ENCODE data around the gene BCAS3. TPM values are rescaled to one million over a fixed set of nuclear protein-coding genes. Genes with fewer than 3 reads are reported as not detected.

Gene BCAS3
- total RNA-seq, 2 donors from 2014 or later = 12.0 to 15.6 TPM

GRCh38 chr17:60846175-60846574 is 168.5 kb downstream of the BCAS3 start:
- TF ChIP-seq, protein P1, sequence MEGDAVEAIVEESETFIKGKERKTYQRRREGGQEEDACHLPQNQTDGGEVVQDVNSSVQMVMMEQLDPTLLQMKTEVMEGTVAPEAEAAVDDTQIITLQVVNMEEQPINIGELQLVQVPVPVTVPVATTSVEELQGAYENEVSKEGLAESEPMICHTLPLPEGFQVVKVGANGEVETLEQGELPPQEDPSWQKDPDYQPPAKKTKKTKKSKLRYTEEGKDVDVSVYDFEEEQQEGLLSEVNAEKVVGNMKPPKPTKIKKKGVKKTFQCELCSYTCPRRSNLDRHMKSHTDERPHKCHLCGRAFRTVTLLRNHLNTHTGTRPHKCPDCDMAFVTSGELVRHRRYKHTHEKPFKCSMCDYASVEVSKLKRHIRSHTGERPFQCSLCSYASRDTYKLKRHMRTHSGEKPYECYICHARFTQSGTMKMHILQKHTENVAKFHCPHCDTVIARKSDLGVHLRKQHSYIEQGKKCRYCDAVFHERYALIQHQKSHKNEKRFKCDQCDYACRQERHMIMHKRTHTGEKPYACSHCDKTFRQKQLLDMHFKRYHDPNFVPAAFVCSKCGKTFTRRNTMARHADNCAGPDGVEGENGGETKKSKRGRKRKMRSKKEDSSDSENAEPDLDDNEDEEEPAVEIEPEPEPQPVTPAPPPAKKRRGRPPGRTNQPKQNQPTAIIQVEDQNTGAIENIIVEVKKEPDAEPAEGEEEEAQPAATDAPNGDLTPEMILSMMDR (IDR thresholded peaks at IDR 0.05) = no peak
- Histone ChIP-seq H3K27me3 (no peaks in the 10 kb centered on the region), H3K36me3 (no peaks in the 10 kb centered on the region), H3K4me3 (no peak overlapping the region), H3K27ac (no peak overlapping the region), H3K9me3 (no peaks in the 10 kb centered on the region), H3K4me1 (no peaks in the 10 kb centered on the region)
- DNase-seq (ENCODE audit: low spot score) = no peak

- H3K9me3 ChIP-seq = no peaks in the 10 kb centered on the region
- no peaks in the 10 kb centered on the region for H3K36me3 ChIP-seq
- no peak for DNase-seq (ENCODE audit: low spot score)
- no peak overlapping the region for H3K27ac ChIP-seq
- H3K4me3 ChIP-seq = no peak overlapping the region
- no peaks in the 10 kb centered on the region for H3K27me3 ChIP-seq
- TF ChIP-seq, protein P1 (IDR thresholded peaks at IDR 0.05) = no peak
- no peaks in the 10 kb centered on the region for H3K4me1 ChIP-seq
These were observed 173.5 kb downstream of the BCAS3 start for GRCh38 chr17:60851181-60851580.

DNA sequence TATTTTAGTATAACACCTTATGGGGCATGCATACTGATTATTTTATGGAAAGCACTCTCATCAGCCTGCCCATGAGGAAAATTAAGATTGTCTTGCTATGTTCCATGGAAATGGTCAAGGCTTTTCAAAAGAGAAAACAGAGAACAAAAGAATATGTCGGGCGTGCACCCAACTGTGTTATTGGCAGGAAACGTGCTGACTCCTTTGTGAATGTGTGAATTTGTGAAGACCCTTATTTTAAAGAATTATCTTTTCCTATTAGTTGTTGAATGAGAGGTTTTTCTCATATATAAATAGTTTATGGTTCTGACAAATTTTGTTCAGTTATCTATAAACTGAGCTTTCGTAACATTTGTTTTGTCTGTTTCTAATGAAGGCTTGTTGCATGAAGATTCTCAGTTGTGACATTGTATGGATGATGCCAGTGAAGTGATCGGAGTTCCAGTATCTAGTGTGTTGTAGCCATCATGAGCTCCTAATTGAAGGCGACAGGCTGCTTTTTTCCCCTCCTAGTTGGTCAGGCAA is 180.0 kb downstream of the BCAS3 start:
- Histone ChIP-seq H3K27ac (no peak overlapping the region), H3K36me3 (no peaks in the 10 kb centered on the region), H3K27me3 (no peaks in the 10 kb centered on the region), H3K4me3 (no peak overlapping the region), H3K4me1 (no peaks in the 10 kb centered on the region), H3K9me3 (no peaks in the 10 kb centered on the region)
- TF ChIP-seq, protein P1 (IDR thresholded peaks at IDR 0.05) = no peak
- DNase-seq (ENCODE audit: low spot score) = no peak

DNA sequence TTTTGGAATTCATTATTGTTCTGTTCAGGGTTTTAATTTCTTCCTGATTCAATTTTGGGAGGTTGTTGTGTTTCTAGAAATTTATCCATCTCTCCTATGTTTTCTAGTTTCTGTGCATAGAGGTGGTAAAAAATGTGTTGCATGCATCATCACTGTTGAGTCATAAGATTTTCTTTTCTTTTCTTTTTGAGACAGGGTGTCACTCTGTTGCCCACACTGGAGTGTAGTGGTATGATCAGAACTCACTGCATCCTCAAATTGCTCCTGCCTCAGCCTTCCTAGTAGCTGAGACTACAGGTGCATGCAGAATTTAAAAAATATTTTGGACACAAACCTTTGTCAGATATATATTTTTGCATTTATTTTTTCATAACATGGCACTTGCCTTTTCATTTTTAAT is 184.8 kb downstream of the BCAS3 start:
- no peak for DNase-seq (ENCODE audit: low spot score)

DNA sequence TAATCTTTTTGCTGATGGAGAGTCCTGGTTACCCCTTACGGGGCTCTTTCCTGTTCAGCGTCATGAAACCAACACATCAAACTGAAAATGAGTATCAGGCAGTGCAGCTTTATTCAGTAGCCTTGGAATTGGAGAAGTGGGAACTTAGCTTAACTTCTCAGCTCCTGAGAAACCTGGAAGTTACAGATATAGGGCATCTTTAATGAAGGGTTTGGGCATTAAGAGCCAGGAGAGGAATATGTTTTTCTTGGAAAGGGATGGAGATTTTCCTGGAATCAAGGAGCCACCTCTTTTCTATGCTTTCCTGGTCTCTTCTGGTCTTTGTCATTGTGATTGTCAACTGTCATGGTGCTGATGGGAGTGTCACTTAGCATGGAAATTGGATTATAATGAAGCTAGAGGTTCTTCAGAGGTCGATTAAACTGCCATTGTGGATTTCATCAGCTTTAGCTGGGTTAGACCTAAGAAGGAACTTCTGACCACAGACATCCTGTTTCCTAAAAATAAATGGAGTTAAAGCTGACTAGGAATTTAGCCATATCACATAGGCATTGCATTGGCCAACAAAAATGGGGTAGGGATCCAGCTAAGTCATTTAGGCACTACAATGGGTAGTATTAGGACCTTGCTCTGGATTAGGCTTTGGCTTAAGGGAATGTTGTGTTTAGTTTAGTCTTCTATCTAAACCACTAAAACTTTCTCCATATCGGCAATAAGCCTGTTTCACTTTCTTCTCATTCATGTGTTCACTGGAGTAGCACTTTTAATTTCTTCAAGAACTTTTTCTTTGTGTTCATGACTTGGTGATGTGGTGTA is 186.4 kb downstream of the BCAS3 start:
- Histone ChIP-seq H3K4me1 (no peaks in the 10 kb centered on the region), H3K27ac (no peak overlapping the region), H3K4me3 (no peak overlapping the region), H3K36me3 (no peaks in the 10 kb centered on the region), H3K27me3 (no peaks in the 10 kb centered on the region), H3K9me3 (no peaks in the 10 kb centered on the region)
- TF ChIP-seq, protein P1 (IDR thresholded peaks at IDR 0.05) = no peak
- no peak for DNase-seq (ENCODE audit: low spot score)

More for the DNA sequence above, 184.8 kb downstream of the BCAS3 start:
- H3K27ac ChIP-seq = no peak overlapping the region
- H3K27me3 ChIP-seq = no peaks in the 10 kb centered on the region
- TF ChIP-seq, protein P1 (IDR thresholded peaks at IDR 0.05) = no peak
- H3K4me3 ChIP-seq = no peak overlapping the region
- H3K9me3 ChIP-seq = no peaks in the 10 kb centered on the region
- no peaks in the 10 kb centered on the region for H3K4me1 ChIP-seq
- H3K36me3 ChIP-seq = no peaks in the 10 kb centered on the region

DNA sequence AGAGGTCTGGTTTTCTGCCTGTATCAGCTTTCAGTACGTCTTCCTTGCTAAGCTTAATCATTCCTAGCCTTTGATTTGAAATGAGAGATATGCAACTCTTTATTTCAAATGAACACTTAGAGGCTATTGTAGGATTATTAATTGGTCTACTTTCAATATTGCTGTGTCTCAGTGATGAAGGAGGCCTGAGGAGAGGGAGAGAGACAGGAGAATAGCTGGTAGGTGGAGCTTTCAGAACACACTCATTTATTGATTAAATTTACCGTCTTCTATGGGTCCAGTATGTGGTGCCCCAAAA is 187.0 kb downstream of the BCAS3 start:
- TF ChIP-seq, protein P1 (IDR thresholded peaks at IDR 0.05) = no peak
- no peak overlapping the region for H3K27ac ChIP-seq
- H3K4me3 ChIP-seq = no peak overlapping the region
- no peaks in the 10 kb centered on the region for H3K9me3 ChIP-seq
- no peaks in the 10 kb centered on the region for H3K4me1 ChIP-seq
- no peak for DNase-seq (ENCODE audit: low spot score)
- no peaks in the 10 kb centered on the region for H3K36me3 ChIP-seq
- H3K27me3 ChIP-seq = no peaks in the 10 kb centered on the region
